AG10803 (cell line): ENCODE results near the gene PDIA5.

Experiments used
- DNase-seq: peaks from one replicate; pipeline ENCODE4 v3.0.0; 2010; ENCODE audit warnings: low read depth
- H3K4me3 ChIP-seq: 2 replicates; pipeline ENCODE4 v1.5.1; 2011; ENCODE audit warnings: mild to moderate bottlenecking, low read length, control low read depth
- CTCF ChIP-seq: conservative IDR thresholded peaks from 2 replicates; pipeline ENCODE4 v1.5.1; 2011; ENCODE audit warnings: mild to moderate bottlenecking, low read length, control low read depth, inconsistent platforms

The PDIA5 gene

GRCh38 chr3:123139522-123139921, 72.7 kb downstream of the PDIA5 start:
- no peak for DNase-seq
- TF ChIP-seq CTCF: no peak
- no peak overlapping the region for H3K4me3 ChIP-seq

- DNase-seq: no peak
- H3K4me3 ChIP-seq: no peak overlapping the region
- TF ChIP-seq CTCF: no peak
Observed at GRCh38 chr3:123140550-123140949, 73.7 kb downstream of the PDIA5 start.

DNA sequence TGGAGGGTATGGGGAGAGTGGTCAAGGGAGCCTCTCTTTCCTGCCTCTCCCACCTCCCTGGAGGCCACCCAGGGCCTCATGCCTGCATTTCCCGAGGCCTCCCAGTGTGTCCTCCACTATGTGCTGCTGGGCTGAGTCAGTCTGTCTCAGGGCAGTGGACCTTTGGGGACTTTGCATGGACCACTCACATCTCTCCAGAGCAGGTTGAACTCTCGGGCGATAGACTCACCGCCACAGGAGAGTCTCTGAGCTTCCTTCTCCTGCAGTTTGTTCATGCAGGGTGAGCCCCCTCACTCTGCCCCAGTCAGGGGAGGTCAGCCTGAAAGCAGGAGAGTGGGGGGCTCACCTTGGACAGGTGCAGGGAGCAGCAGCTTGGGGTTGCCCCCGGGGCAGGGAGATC, 74.5 kb downstream of the PDIA5 start:
- no peak for DNase-seq
- no peak overlapping the region for H3K4me3 ChIP-seq
- TF ChIP-seq CTCF: no peak

- TF ChIP-seq CTCF: no peak
- H3K4me3 ChIP-seq: no peak overlapping the region
- peak; percentile 12 for DNase-seq
Observed at GRCh38 chr3:123143669-123144411, 77.0 kb downstream of the PDIA5 start.

- TF ChIP-seq CTCF: no peak
- no peak overlapping the region for H3K4me3 ChIP-seq
- no peak for DNase-seq
Observed at GRCh38 chr3:123147754-123148535, 81.1 kb downstream of the PDIA5 start.

GRCh38 chr3:123148772-123149171, 81.9 kb downstream of the PDIA5 start:
- no peak overlapping the region for H3K4me3 ChIP-seq
- no peak for TF ChIP-seq CTCF
- no peak for DNase-seq

DNA sequence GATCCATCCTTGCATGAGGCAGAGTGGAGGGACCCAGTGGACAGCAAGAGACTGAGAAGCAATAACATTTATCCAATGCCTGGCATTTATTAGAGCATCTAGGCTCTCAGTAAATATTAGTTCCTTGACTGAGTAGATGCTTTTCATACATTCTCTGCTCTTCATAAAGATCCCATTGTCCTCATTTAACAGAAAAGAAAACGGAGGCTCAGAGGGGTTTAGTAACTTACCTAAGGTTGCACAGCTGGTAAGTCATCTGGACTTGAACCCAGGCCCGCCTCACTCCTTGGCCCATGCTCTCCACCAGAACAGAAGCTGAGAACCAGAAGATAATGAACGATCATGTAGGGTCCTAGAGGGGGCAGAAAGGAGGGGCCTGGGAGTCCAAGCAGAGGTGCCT, 82.7 kb downstream of the PDIA5 start:
- no peak for DNase-seq
- H3K4me3 ChIP-seq: no peak overlapping the region
- no peak for TF ChIP-seq CTCF
